GM12878 (cell line): ENCODE data around the gene MRAS. TPM values are rescaled to one million over a fixed set of nuclear protein-coding genes. Genes with fewer than 3 reads are reported as not detected.

Experiments
- ATAC-seq: fragments of 200-7000 bp; cut with Tn5 transposase; 3 replicates; pipeline ENCODE4 v1.9.1; 2020; ENCODE audit warnings: mild to moderate bottlenecking, moderate library complexity
- BruUV-seq: library from RNA; stranded (reverse); fragments of 400-500 nt; replicated peaks from 2 replicates; lab custom pipeline; 2021; lab: Mats Ljungman, UMichigan
- CTCF ChIA-PET: fragments of 300-600 bp; sonication (Branson Sonifier 250); formaldehyde crosslinking; extraction: SDS; loops from one replicate; lab custom pipeline; 2021; ENCODE audit warnings: inconsistent platforms; lab: Yijun Ruan, JAX
- POLR2A ChIA-PET: fragments of 350-600 bp; formaldehyde crosslinking; extraction: SDS; loops from one replicate; lab custom pipeline; 2021; ENCODE audit warnings: inconsistent platforms; lab: Charles Lee
- RAD21 ChIA-PET: fragments of 300-600 bp; sonication (Branson Sonifier 250); formaldehyde crosslinking; loops from one replicate; lab custom pipeline; 2023; ENCODE audit warnings: antibody characterized with exemption; ENCODE audit not compliant: unreplicated experiment; lab: Charles Lee
- SMC1A ChIA-PET: fragments of 300-600 bp; sonication (Branson Sonifier 250); formaldehyde crosslinking; loops from one replicate; lab custom pipeline; 2023; ENCODE audit not compliant: unreplicated experiment, uncharacterized antibody; lab: Charles Lee
- DNase-seq: peaks from one replicate; pipeline ENCODE4 v3.0.0-alpha.2; 2011; ENCODE audit warnings: low read depth, low spot score
- FAIRE-seq: peaks from 3 replicates; lab custom pipeline; 2011; peaks lifted over from hg19 to GRCh38; lab: Jason Lieb, UNC
- H2AFZ ChIP-seq: 2 replicates; pipeline ENCODE4 v1.6.0; 2011; ENCODE audit warnings: low read depth, low read length, control low read depth; ENCODE audit not compliant: control insufficient read depth
- H3K27ac ChIP-seq: 2 replicates; pipeline ENCODE4 v1.5.1; 2011; ENCODE audit warnings: control low read depth; ENCODE audit not compliant: control insufficient read depth, insufficient read depth
- H3K27me3 ChIP-seq, 2 experiments: replicated peaks in 1 of 2; 2 replicates each; pipeline versions ENCODE4 v1.6.0 to v1.6.1; 2011; ENCODE audit warnings: low read length in 1 of 2; ENCODE audit not compliant: control insufficient read depth in 2 of 2, insufficient read depth in 2 of 2
- H3K36me3 ChIP-seq, 2 experiments: 2 replicates each; pipeline ENCODE4 v1.5.1; 2011; ENCODE audit warnings: low read length in 1 of 2; ENCODE audit not compliant: control insufficient read depth in 2 of 2, insufficient read depth in 2 of 2
- H3K4me1 ChIP-seq: 2 replicates; pipeline ENCODE4 v1.6.1; 2011; ENCODE audit warnings: mild to moderate bottlenecking, low read length, moderate library complexity, mixed read lengths; ENCODE audit not compliant: control insufficient read depth, insufficient read depth
- H3K4me2 ChIP-seq: 2 replicates; pipeline ENCODE4 v1.6.0; 2011; ENCODE audit warnings: control low read depth; ENCODE audit not compliant: control insufficient read depth, insufficient read depth
- H3K4me3 ChIP-seq: fragments of 200-600 bp; sonication (generic); 2 replicates; pipeline ENCODE4 v1.5.1; 2016
- H3K79me2 ChIP-seq: 2 replicates; pipeline ENCODE4 v1.6.0; 2011; ENCODE audit warnings: low read length; ENCODE audit not compliant: control insufficient read depth, insufficient read depth
- H3K9ac ChIP-seq: 2 replicates; pipeline ENCODE4 v1.8.0; 2011; ENCODE audit warnings: low read length, control low read depth, mixed read lengths; ENCODE audit not compliant: control insufficient read depth, insufficient read depth
- H3K9me3 ChIP-seq: replicated peaks from 3 replicates; pipeline ENCODE4 v1.5.1; 2011; ENCODE audit warnings: mild to moderate bottlenecking, low read length; ENCODE audit not compliant: control insufficient read depth, insufficient read depth
- H4K20me1 ChIP-seq: 2 replicates; pipeline ENCODE4 v1.6.0; 2011; ENCODE audit not compliant: control insufficient read depth, insufficient read depth
- CEBPB ChIP-seq, 2 experiments: fragments of 150-350 bp in 1 of 2; IDR thresholded peaks; 2 replicates each; pipeline ENCODE4 v1.6.1; 2012 to 2014; ENCODE audit warnings: low read depth in 2 of 2, low read length in 2 of 2, borderline replicate concordance in 1 of 2, inconsistent platforms in 1 of 2
- E2F4 ChIP-seq: IDR thresholded peaks from 2 replicates; pipeline ENCODE4 v1.6.1; 2012; ENCODE audit warnings: low read depth, low read length, improper control_type of control experiment
- HSF1 ChIP-seq: fragments of 150-350 bp; IDR thresholded peaks from 2 replicates; pipeline ENCODE4 v1.6.1; 2014; ENCODE audit warnings: mild to moderate bottlenecking, low read depth, low read length
- MAX ChIP-seq: IDR thresholded peaks from 2 replicates; pipeline ENCODE4 v1.6.1; 2012; ENCODE audit warnings: low read depth, low read length, improper control_type of control experiment
- MYC ChIP-seq: IDR thresholded peaks from 2 replicates; pipeline ENCODE4 v1.6.1; 2011; ENCODE audit warnings: mild to moderate bottlenecking, low read length, moderate library complexity, inconsistent platforms; ENCODE audit not compliant: insufficient read depth, insufficient replicate concordance, insufficient read length, severe bottlenecking
- NFYA ChIP-seq: IDR thresholded peaks from 2 replicates; pipeline ENCODE4 v1.6.1; 2011; ENCODE audit warnings: low read depth, mild to moderate bottlenecking, low read length, improper control_type of control experiment, borderline replicate concordance
- RUNX3 ChIP-seq: IDR thresholded peaks from 2 replicates; pipeline ENCODE4 v1.6.1; 2012; ENCODE audit warnings: low read length, inconsistent platforms
- ZBTB4 ChIP-seq: fragments of 450-650 bp; formaldehyde crosslinking; IDR thresholded peaks from 2 replicates; pipeline ENCODE4 v1.4.0; 2022; ENCODE audit warnings: mild to moderate bottlenecking, moderate library complexity
- ZNF687 ChIP-seq: fragments of 450-650 bp; IDR thresholded peaks from 2 replicates; pipeline ENCODE4 v1.6.1; 2017; ENCODE audit warnings: mild to moderate bottlenecking, moderate library complexity
- WGBS: methylation state at CpG from one replicate; pipeline ENCODE4 v1.1.6; 2016; ENCODE audit warnings: low lambda C conversion rate; ENCODE audit not compliant: insufficient replicate concordance, insufficient coverage; ENCODE audit errors: missing lambda C conversion rate; 5-methylcytosine and 5-hydroxymethylcytosine counted together
- in situ Hi-C: fragments of 300-500 bp; cut with MboI; formaldehyde crosslinking; loops from 9 replicates; pipeline ENCODE4 v1.14.3; 2018; ENCODE audit warnings: mixed read lengths
- intact Hi-C: fragments of 100-400 bp; cut with micrococcal nuclease; formaldehyde crosslinking; loops from one replicate; pipeline ENCODE4 v1.14.2; 2022; ENCODE audit not compliant: unreplicated experiment
- polyA plus RNA-seq, 11 experiments: library from polyadenylated mRNA; depleted of rRNA in 4 of 11; unstranded in 6 of 11; stranded (reverse) in 5 of 11; fragments of >200 nt; fragmentation: Nextera tagmentation in 4 of 11; fragmentation: Illumina TruSeq in 1 of 11; extraction: Ambion mirVana in 4 of 11; extraction: Trizol in 1 of 11; gene quantifications; 1 replicate in 1 of 11; 2 replicates in 10 of 11; pipeline versions ENCODE4 v1.2.1 to v1.2.3, GENCODE V29; 2011 to 2016; ENCODE audit warnings: inconsistent platforms in 2 of 11, missing spikeins in 2 of 11, low read depth in 1 of 11
- total RNA-seq, 4 experiments: library from RNA; depleted of rRNA in 3 of 4; stranded (reverse); fragments of >200 nt in 3 of 4; fragmentation: Illumina TruSeq in 1 of 4; extraction: Trizol in 1 of 4; gene quantifications; 2 replicates each; pipeline versions ENCODE4 v1.2.1 to v1.2.3, GENCODE V29; 2013 to 2021

Gene MRAS
- total and polyA plus RNA-seq, 10 of the 15 experiments (the other 5 are each of a cell fraction or from before 2014, with no cell fraction given) = 0.01 to 0.44 (median 0.17) TPM; not detected in 6

- CTCF ChIA-PET = interaction anchor here (1.6 to 1.9 kb wide), 2 partner anchors 16 to 20 kb away, joined by 4 to 5 read pairs; no protein-coding TSS in a partner anchor
- ATAC-seq = no peak; the same call in 2 of the 3 replicates
- H4K20me1 ChIP-seq = no peaks in the 10 kb centered on the region
- DNase-seq = no peak
- H3K27me3 ChIP-seq = no peaks in the 10 kb centered on the region; a peak in 2 of 4 replicates
- H3K4me2 ChIP-seq = no peak overlapping the region
- in situ Hi-C loops = no loop called here
- H3K9me3 ChIP-seq = no peaks in the 10 kb centered on the region
- FAIRE-seq = no peak
- no TSS peak for BruUV-seq
- POLR2A ChIA-PET = no interaction called here
- 54% methylated on average over 14 of the region's 14 CpGs for WGBS
- no peak overlapping the region for H3K9ac ChIP-seq
- no peak overlapping the region for H2AFZ ChIP-seq
- SMC1A ChIA-PET = interaction anchor here (1.2 kb wide), 1 partner anchor 15 kb away, joined by 5 read pairs; no protein-coding TSS in a partner anchor
- H3K27ac ChIP-seq = no peak overlapping the region
- intact Hi-C loops = no loop called here
- H3K4me1 ChIP-seq = no peaks in the 10 kb centered on the region
- H3K79me2 ChIP-seq = no peaks in the 10 kb centered on the region
- no peak overlapping the region for H3K4me3 ChIP-seq
- RAD21 ChIA-PET = no interaction called here
- no peaks in the 10 kb centered on the region for H3K36me3 ChIP-seq
- TF ChIP-seq ZNF687 (no peak), MYC (no peak), NFYA (no peak), ZBTB4 (CRISPR knock-in tag) (no peak), MAX (no peak), RUNX3 (no peak), HSF1 (no peak), CEBPB (IDR thresholded peaks at IDR 0.05; ENCODE audit: borderline replicate concordance in 1 of 2, low read depth in 2 of 2, low read length in 2 of 2) (no peak), E2F4 (no peak)
Observed at GRCh38 chr3:138396752-138397410, 48.5 kb downstream of the MRAS start.
